Stimulated activated CD4-positive, alpha-beta T cell treated with anti-CD3 and anti-CD28 coated beads, Interleukin-4, amount 100 ng/mL, for 24 hours (primary cell): ENCODE measurements around the gene ORAI3.

Source experiments
- DNase-seq: peaks from one replicate; pipeline ENCODE4 v3.0.0-alpha.2; 2020

Gene ORAI3

DNA sequence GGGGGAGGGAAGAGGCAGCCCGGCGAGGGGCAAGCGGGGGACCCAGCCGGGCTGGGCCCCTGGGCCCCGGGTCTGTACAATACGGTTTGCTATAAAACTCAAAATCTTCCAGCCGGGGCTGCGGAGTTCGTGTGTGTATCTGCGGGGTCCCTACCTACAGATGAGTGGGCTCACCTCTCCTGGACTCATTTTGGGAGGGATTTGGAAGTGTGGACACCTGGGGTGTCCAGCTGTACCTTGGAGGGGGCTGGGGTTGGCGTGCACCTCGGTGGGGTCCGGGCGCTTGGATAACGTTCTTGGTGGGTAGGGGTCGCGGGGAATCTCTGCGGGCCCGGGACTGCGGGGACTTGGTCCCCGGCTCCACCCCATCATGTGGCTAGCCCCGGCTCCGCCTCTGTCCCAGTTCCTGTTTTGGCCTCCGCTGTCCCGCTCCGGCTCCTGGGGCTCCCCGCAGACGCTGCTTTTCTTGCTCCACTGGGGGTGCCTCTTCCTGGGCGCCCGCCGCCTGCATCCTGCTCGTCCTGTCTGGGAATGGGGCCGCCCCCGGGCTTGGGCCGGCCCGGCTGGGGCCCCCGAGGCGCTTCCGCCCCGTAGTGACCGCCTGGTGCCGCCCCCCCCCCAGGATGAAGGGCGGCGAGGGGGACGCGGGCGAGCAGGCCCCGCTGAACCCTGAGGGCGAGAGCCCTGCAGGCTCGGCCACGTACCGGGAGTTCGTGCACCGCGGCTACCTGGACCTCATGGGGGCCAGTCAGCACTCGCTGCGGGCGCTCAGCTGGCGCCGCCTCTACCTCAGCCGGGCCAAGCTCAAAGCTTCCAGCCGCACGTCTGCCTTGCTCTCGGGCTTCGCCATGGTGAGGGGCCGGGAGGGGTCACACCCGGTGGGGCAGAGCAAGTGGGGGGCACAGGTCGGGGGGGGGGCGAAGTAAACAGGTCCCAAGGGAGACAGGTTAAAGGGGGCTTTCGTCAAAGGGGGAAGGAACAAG lies at the start of gene ORAI3:
Gene ORAI3, plus strand, starts transcription at position 402 of the 983 bp plus-strand sequence. Its CDS starts 222 bp downstream, at position 624.
- peak; percentile 41 for DNase-seq

DNA sequence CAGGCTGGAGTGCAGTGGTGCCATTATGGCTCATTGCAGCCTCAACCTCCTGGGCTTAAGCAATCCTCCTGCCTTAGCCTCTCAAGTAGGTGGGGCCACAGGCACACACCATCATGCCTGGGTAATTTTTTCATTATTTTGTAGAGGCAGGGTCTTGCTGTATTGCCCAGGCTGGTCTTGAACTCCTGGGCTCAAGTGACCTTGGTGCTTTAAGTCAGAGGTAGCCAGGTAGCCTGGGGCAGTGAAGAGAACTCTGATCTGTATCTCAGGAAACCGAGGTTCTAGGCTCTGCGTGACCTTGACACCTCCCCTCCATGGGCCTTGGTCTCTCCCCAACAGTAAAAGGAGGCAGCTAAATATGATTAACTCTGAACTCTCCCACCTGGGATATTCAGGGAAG lies 49.1 kb upstream of the ORAI3 start:
- no peak for DNase-seq

DNA sequence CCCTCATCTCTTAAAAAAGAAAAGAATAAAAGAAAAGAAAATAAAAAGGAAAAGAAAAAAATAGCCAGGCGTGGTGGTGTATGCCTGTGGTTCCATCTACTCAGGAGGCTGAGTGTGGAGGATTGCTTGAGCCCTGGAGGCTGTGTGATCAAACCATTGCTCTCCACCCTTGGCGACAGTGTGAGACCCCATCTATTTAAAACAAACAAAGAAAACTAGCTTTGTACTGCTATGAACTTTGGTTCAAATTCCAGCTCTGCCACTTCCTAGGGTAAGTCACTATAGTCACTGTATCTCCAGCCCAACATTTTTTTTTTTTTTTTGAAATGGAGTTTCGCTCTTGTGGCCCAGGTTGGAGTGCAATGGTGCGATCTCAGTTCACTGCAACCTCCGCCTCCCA lies 48.3 kb upstream of the ORAI3 start:
- no peak for DNase-seq

DNA sequence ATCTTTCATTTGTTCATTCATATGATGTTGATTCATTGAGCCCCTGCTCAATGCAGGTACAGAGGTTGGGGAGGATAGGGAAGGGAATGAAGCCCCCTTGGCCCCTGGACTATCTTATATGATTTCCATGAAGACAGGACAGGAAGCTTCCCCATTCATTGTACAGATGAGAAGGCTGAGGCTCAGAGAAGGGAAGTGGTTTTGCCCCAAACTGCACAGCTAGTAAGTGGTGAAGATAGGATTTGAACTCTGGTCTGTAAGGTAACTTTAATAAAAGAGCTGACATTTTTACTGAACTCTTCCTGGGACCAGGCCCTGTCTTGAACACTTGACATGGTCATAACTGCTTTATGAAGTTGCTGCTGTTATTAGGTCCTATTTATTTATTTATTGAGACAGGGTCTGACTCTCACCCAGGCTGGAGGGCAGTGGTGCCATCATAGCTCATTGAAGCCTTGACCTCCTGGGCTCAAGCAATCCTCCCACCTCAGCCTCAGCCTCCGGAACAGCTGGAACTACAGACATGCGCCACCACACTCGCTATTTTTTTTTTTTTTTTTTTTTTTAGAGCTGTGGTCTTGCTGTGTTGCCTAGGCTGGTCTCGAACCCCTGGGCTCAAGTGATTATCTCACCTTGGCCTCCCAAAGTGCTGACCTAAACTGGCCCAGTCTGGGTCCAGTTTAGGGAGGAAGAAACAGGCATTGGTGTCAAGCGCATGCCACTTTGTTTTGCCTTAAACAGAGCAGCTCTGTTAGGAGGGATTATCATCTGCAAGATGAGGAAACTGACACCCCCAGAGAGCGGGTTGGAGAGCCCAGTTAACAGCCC lies 47.5 kb upstream of the ORAI3 start:
- no peak for DNase-seq

DNA sequence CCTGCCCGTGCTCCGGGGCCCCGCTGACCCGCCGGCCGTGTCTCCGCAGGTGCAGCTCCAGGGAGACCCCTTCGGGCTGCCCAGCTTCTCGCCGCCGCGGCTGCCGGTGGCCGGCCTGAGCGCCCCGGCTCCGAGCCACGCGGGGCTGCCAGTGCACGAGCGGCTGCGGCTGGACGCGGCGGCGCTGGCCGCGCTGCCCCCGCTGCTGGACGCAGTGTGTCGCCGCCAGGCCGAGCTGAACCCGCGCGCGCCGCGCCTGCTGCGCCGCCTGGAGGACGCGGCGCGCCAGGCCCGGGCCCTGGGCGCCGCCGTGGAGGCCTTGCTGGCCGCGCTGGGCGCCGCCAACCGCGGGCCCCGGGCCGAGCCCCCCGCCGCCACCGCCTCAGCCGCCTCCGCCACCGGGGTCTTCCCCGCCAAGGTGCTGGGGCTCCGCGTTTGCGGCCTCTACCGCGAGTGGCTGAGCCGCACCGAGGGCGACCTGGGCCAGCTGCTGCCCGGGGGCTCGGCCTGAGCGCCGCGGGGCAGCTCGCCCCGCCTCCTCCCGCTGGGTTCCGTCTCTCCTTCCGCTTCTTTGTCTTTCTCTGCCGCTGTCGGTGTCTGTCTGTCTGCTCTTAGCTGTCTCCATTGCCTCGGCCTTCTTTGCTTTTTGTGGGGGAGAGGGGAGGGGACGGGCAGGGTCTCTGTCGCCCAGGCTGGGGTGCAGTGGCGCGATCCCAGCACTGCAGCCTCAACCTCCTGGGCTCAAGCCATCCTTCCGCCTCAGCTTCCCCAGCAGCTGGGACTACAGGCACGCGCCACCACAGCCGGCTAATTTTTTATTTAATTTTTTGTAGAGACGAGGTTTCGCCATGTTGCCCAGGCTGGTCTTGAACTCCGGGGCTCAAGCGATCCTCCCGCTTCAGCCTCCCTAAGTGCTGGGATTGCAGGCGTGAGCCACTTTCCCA lies 46.6 kb upstream of the ORAI3 start:
- DNase-seq, result peak; percentile 49

DNA sequence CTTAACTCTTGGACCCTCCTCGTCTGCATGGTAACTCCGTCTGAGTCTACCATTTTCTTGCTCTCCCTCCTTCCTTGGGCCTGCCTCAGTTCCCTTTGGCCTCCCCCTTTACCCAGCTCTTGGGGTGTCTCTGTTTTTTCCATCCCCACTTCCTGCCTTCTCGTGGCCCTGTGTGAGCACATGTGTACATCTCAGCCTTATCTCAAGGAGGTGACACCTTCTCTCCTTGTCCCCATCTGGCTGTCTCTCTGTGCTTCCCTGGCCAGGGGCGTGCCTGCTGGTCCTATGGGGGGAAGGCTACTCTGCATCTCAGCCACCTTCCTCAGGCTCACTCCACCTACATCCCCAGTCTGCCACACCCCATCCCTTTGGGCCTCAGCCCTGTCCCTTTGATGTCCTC lies 45.9 kb upstream of the ORAI3 start:
- DNase-seq, result no peak

DNA sequence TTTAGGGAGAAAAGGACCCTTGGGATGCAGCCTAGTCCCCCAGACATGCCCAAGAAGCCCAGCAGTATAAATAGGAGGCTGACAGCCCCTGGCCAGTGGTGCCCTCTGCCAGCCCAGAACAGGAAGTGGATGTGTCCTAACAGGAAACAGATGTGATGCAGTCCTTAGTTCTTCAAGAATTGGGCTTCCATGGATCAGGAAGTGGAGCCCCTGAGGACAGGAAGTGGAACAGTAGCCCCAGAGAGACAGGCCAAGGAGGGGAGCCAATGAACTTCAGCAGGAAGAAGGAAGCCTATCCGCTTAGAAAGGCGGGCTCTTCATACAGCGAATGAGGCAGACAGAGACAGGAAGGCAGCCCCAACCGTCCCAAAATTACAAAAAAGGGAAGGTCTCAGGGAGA lies 45.3 kb upstream of the ORAI3 start:
- no peak for DNase-seq

DNA sequence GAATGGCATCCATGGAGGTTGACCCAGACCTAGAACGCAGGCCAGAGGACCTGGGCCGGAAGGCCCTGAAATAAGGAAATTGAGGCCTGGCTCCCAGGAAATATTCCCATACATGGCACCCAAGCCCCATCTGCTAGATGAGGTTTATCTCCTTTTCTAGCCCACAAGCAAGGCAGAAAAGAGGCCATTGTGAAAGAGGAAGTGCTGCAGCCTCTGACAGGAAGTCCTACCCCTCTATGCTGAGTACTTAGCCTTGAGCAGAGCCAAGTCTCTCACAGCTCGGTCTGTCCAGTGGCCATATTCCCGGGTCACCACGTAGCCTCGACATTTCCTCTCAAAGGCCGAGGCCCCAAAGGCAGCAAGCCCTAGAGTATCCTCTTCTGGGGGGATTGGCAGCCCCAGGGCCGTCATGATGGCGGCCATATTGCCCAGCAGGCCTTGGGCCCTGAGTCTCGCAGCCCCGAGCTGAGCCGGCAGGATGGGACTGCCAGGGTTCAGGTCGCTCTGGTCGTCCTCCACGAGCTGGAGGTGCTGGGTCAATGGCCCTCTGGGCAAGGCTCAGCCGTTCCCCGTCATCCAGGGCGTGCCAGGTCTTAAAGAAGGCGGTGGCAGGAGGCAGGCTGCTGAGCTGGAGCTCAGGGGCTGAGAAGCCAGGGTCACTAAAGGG lies 44.6 kb upstream of the ORAI3 start:
- no peak for DNase-seq

DNA sequence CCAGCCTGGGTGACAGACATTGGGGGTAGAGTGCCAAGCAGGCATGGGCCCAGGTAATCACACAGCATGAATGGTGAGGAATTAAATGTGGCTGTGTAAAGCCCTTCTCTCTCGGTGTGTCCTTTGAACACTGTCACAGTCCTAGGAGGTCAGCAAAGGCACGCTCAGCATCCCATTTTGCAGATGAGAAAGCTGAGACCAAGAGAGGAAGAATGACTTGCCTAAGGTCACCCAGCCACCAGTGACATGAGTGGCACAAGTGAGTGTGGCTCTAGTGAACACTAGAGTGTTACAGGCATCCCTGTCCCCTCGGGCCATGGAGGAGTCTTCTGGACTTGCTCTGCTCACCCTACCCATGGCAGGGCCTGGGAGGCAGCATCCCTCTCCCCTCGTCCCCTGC lies 41.8 kb upstream of the ORAI3 start:
- DNase-seq, result no peak

DNA sequence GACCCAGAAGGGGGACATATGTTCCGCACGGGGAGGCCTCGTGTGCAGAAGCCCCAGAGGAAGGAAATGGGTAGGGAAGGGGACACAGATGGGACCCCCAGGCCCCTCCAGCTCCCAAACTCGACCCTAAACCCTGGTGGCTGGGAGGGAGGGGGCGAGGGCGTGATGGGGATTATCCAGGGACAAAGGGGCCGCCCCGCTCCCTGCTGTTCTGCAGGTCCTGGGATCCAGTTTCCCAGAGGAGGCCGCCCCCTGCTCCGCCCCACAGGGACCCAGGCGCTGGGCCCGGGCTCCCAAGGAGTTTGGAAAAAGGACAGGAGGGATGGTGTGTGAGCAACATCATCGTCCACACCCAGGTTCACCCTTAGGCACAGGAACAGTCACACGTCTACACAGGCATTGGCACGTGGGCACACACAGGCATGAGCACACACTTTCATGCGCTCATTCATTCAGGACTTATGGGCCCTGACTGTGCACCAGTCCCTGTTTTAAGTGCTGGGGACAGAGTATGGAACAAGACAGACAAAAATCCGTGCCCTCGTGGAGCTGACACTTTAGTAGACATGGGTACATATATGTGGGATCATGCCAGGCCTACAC lies 38.3 kb upstream of the ORAI3 start:
- no peak for DNase-seq

DNA sequence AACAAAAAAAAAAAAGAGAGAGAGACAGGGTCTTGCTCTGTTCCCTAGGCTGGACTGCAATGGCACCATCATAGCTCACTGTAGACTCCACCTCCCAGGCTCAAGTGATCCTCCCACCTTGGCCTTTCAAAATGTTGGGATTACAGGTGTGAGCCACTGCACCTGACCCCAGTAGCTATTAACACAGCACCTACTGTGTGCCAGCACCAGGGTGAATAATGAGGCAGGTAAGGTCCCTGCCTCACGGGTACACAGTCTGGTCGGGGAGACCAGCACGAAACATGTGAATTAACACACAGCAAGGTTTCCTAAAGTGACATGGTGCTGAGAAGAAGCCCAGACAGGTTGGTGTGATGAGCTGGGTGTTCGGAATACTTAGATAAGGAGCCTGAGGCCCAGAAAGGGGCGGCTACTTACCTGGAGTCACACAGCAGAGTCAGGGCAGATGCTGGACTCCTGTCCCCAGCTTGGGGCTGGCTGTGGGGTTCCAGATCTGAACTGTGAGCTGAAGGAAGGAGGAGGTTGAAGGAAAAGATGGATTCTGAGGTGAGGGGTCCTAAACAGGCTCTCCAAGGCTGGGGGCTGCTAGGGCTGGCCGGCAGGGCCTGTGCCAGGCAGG lies 36.0 kb upstream of the ORAI3 start:
- no peak for DNase-seq

DNA sequence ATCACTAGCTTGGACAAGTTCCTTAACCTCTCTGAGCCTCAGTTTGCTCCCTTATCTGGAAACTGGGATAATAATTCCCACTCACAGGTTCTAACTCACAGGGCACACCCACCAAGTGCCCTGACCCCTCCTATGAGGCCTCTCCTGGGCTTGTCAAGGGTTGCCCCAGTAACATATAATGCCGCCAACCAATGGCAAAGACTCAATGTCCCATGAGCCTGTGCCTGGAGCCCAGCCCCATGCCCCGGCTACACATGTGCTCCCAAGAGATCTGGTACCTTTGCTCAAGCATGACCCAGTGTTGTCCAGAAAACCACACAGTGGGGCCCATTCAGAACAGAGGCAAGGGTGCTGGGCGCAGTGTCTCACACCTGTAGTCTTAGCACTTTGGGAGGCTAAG lies 34.0 kb upstream of the ORAI3 start:
- no peak for DNase-seq

DNA sequence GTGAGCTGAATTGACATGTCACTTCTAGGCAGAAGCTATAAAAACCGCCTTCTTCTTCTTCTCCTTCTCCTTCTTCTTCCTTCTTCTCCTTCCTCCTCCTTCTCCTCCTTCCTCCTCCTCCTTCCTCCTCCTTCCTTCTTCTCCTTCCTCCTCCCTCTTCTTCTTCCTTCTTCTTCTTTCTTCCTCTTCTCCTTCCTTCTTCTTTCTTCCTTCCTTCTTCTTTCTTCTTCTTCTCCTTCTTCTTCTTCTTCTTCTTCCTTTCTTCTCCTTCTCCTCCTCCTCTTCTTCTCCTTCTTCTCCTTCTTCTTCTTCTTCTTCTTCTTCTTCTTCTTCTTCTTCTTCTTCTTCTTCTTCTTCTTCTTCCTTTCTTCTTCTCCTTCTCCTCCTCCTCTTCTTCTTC lies 30.3 kb upstream of the ORAI3 start:
- no peak for DNase-seq

DNA sequence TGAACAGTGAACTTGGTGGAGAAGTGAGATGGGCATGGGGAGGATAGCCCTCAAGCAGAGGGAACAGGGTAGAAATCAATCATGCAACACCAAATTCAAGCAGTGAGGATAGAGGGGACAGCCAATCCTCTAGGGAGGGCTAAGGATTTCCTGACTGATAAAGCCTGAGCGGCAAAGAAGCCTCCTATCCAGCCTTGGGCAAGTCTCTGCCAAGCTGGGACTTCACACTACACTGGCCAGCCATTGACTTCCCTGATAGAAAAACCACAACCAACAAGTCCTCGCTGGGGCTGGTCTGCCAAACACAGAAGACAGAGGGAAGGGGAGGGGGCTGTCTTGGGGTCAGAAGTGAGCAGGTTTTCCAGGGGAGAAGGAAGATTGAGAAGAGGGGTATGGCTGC lies 28.0 kb upstream of the ORAI3 start:
- no peak for DNase-seq

DNA sequence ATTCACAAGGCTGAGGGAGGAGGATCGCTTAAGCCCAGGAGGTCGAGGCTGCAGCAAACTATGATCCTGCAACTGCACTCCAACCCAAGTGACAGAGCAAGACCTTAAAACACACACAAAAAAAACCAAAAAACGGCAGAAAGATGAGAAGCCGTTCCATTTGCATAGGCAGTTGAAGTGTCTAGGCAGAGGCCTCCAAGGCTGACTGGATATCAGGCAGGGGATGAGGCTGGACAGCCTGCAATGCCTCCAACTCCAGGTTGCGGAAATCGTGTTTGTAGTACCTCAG lies 27.5 kb upstream of the ORAI3 start:
- no peak for DNase-seq

DNA sequence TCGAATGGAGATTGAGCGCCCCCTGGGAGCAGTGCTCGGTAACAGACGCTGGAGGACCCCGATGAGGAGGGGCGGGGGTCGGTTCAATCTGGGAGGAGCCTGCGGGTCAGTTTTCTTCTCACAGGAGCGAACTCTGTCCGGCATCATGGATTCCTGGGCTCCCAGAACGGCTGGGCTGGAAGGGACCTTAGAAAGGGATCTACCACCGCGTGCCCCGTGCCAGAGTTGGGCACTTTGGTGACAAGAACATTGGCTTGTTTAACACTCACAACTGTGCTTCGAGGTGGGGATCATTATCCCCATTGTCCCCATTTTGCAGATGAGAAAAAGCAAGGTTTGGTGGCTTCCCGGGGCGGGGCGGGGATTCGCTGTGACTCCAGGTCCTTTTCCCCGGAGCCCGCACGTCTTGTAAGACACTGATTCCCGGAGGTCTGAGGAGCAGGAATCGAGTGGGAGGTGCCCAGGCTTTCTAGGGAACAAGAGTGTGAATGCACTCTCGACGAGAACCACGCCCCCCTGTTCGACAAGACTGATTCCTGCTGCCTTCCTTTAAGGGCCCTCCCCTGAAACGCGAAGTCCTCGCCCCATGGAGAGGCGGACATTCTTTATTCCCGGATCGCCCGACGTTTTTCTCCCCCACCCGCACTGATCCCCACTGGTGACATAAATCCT lies 27.0 kb upstream of the ORAI3 start:
- peak; percentile 90 for DNase-seq

DNA sequence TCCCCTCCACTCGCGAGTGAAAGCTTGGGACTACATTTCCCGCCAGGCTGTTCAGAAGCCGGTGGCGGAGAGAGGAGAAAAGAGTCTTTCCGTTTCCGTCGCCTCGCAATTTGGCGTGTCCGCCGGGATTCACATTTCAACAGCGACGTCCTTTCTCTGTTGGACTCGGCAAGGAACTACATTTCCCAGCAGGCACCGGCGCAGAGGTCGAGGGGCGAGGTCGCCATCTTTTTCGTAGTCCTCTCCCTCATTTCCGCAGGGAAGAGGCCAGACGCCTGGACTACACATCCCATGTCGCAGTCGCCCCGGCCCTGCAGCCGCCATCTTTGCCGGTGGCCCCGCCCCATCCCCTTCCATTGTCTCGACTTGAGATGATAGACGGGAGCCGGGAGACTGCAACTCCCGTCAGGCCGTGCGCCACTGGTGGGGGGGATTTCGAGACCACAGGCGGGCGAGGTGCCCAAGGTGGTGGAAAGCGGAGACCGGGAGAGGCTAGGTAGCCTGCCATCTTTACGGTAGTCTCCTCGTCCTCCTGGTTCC lies 26.4 kb upstream of the ORAI3 start:
- DNase-seq, result peak; percentile 100

DNA sequence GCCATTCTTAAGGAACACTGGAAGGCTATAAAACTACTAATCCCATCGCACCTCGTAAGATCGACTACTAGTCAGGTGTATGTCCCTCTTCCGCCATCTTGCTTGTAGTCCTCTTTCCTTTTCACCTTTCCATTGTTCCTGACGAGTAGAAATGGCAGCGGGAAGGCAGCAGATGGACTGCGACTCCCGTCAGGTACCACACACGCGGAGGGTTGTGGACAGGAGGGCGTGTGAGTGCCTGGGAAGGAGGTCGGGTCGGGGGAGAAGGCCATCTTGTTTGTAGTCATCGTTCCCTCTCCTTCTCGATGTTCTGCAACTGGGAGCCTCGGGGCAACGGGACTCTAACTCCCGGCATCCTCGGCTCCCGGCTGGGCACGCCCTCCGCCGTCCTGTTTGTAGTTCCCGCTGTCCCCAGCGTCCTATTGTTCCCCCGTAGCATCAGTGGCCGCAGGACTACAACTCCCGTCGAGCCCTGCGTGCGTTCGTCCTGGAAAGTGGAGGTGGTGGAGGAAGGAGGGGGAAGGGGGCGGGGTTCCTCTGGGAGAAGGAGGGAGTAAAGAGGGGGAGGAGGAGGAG lies 25.8 kb upstream of the ORAI3 start:
- peak; percentile 97 for DNase-seq

DNA sequence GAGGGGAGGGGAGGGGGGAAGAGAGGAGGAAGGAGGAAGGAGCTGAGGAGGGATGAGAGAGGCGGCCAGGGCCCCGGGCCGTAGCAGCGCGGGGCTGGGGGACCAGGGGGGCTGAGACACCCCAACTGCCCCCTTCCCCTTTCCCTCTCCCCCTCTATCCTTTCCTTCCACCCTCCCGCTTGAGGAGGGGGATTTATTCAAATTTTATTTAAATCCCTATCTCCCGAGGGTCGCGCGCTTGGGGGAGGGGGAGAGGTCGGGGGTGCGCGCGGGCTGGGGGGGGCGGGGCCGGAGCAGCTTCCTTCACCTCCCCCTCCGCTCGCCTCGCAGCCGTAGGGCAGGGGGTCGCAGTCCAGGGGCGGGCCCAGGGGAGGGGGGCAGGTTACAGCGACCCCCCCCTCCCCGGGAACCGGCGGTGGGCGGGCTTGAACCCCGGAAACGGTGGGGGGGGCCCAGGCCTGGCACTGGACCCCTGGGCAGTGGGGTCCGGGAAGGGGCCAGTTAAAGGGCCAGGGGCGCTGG lies 25.3 kb upstream of the ORAI3 start, which contains the start of gene FBXL19:
Gene FBXL19, plus strand, starts transcription at position 19 of the 522 bp plus-strand sequence. CDS start 2,183 bp downstream, outside the sequence.
- DNase-seq, result no peak
